Activated T-cell treated with anti-CD3 and anti-CD28 coated beads, Interleukin-2, amount 50 U/mL, for 48 hours (primary cell): Measurements from ENCODE around the gene UBTD1.

ENCODE experiments used
- DNase-seq, 2 experiments: peaks; one replicate each; pipeline ENCODE4 v3.0.0-alpha.2; 2020

Gene UBTD1

DNA sequence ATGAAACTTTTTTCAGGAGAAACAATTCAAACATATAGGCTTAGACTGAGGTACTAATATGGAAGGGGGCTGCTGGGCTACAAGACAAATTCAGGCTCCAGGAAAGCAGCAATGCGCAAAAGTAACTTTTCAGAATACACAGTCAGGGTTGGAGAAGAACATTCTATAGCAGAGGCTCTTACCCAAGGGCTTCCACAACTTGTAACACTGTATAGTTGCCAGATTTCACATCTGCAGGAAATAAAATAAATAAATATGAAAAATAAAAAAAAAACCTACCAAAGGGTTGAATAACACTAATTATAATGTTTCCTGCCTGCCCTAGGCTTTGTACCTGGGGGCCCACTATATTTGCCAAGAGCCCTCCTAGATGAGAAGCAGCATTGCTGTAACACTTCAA is 14.8 kb upstream of the UBTD1 start:
- no peak for DNase-seq

DNA sequence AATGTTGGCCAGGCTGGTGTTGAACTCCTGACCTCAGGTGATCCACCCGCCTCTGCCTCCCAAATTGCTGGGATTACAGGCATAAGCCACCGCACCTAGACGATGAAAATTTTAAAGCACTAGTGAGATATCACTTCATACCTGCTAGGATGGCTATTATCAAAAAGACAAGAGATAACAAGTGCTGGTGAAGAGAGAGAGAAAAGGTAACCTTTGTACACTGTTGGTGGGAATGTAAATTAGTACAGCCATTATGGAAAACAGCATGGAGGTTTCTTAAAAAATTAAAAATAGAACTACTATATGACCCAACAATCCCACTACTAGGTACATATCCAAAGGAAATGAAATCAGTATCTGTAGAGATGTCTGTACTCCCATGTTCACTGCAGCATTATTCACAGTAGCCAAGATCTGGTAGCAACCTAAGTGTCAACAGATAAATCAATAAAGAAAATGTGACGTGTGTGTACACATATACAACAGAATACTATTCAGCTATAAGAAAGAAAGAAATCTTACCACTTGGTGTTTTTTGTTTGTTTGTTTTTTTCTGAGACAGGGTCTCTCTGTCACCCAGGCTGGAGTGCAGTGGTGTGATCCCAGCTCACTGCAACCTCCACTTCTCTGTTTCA is 13.0 kb upstream of the UBTD1 start:
- no peak for DNase-seq

DNA sequence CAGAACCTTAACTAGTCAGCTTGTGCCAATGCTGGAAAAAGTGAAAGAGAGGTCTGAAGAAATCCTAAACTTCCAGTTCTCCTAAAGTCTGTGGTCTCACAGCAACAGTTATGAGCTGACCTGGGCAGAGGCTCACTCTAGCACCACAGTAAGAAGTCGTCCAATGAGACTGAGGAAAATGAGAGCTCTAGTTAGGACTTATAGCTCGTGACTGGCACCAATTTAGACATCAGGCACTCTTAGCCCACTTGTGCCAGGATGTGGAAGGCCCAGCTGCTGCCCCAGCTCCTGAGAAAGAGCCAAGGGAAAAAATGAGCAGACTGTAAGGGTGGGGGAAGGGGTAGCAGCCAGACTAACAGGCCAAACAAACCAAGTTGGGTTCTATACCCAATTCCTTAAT is 8.1 kb upstream of the UBTD1 start:
- DNase-seq, result no peak

- no peak for DNase-seq
These were observed 4.6 kb upstream of the UBTD1 start for GRCh38 chr10:97494151-97494550.

- DNase-seq, result no peak
These were observed 3.7 kb upstream of the UBTD1 start for GRCh38 chr10:97494863-97495506.

GRCh38 chr10:97497572-97498075 is 1.1 kb upstream of the UBTD1 start:
- peak; percentile 87 to 88 for DNase-seq

- peak; percentile 99 to 100 for DNase-seq
These were observed 466 bp upstream of the UBTD1 start, which contains the start of gene MMS19 for GRCh38 chr10:97498076-97498840. TSS of gene MMS19 (minus strand) at chr10:97498422. CDS start at chr10:97498384, 38 bp downstream.

DNA sequence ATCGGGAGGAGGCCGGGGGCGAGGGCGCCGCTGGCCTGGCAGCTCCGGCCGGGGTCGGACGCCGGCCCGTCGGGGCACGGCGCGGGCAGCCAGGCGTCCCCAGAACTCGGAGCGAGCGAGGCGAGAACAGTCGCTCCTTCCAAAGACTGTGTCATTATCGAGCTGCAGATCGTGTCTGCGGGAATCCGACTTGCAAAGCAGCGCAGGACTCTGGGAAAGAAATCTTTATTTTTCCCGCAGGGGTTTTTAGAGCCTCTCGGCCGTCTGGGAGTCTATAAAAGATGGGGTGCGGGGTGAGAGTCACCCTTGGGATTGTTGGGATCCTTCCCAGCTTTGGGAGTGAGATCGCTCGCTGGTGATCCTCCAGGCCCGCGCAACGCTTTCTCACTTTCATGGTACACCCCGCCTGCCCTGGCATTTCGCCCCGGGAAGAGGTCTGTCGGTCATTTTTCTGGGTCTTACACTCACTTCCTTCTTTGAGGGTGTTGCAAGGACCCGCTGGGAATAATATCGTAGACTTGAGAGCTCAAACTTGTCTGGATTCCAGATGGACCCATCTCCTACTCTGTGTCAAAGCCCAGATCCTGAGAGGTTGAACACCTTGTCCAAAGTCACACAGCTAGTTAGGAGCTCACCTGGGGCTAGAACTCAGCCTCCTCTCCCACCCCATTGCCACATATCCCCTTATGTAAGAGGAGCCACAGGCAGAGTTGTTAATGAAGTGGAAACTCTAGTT is 1.0 kb downstream of the UBTD1 start:
- no peak for DNase-seq

DNA sequence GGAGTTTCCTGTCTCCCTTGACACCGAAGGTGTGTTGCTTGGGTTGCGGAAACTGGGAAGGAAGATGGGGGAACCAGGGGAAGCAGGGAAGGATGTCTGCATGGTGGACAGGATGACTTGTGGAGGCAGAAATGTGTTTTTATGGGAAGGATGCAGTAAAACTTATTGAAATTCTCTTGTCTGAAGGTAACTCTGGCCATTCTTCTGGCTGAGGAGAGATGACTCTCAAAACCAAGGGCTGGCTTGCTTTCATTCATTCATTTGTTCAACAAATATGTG is 1.5 kb downstream of the UBTD1 start:
- DNase-seq, result no peak

DNA sequence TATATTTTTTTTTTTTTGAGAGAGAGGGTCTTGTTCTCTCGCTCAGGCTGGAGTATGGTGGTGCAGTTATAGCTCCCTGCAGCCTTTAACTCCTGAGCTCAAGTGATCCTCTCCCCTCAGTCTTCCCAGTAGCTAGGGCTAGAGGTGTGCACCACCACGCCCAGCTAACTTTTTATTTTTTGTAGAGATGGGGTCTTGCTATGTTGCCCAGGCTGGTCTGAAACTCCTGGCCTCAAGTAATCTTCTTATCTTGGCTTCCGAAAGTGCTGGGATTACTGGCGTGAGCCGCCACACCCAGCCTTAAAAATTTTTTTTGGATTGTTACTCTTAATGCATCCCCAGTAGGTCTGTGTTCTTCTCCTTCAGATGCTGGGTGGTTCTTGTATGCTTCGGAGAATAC is 4.2 kb downstream of the UBTD1 start:
- no peak for DNase-seq

GRCh38 chr10:97503406-97503805 is 4.7 kb downstream of the UBTD1 start:
- DNase-seq, result no peak

DNA sequence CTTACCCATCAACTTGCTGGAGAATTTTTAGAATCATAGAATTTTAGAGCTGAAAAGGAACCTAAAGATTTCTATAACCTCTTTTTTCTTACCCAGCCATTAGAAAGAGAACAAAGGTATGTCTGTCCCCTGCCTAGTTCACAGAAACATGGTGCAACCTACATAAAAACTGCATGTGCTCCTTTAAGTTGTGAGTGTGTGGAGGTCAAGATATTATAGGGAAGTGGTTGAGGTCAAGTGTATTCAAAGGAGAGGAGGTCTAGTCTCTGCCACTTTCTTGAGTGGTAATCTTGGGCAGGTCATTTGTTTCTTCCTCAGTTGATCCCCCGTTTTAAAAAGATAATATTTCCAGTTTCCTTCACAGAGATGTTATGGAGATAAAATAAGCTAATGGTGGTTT is 6.4 kb downstream of the UBTD1 start:
- DNase-seq, result no peak

DNA sequence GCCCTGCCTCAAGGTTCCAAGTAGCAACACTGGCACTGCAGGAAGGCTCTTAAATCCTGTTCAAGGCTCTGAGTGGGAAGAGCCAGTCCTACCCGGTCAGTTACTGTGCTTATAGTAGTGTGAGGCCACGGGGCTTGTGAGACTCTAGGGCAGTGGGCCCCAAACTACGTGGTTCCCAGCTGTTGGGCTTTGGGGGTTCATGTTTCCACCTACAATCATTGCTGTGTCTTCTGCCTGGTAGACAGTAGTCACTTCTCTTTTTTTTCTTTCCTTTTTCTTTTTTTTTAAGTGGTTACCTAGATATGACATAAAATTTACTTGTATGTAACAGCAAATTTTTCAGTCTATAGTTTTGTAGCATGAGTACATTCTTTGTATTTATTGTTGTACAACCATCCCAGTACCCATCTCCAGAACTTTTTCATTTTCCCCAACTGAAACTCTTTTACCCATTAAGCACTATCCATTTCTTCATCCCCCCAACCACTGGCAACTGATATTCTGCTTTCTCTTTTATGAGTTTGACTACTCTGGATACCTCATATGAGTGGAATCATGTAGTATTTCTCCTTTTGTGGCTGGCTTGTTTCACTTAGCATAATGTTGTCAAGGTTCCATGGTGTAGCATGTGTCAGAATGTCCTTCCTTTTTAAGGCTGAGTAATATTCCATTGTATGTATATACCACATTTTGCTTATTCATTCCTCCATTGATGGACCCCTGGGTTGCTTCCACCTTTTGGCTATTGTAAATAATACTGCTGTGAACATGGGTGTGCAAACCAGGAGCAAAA is 7.7 kb downstream of the UBTD1 start:
- DNase-seq, result no peak

- no peak for DNase-seq
These were observed 9.6 kb downstream of the UBTD1 start for GRCh38 chr10:97508342-97508741.

GRCh38 chr10:97509120-97509680 is 10.5 kb downstream of the UBTD1 start:
- DNase-seq, result no peak

GRCh38 chr10:97510686-97511085 is 12.0 kb downstream of the UBTD1 start:
- no peak for DNase-seq

DNA sequence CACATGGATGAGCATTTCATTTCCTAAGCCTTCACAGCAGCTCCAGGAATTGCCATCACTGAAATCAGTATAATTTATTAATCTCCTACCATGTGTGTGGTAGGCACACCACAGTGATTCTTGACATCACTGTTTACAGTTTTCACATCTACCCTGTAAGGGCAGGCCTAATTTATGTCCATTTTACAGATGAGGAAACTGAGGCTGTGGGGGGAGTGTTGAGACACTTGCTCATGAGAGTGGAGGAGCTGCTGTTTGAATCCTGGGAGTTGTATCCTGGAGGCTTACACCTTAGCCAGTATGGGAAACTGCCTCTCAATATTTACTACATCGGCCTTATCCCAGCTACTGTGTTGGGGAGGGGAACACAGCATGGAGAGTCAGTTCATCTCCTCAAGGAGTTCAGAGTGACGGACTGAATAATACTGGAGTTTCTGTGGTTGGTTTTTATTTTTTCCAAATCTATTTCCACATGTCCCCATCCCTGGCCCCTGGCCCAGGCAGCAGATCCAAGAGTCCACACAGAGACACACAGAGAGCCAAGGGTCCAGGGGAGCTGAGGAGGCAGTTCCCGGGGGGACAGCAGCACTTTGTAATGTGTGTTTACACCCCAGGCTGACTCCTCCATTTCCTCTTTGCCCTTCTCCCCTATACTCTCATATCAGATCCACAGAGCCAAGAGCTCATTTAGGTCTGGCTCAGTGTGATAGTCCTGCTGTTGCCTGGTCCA is 13.2 kb downstream of the UBTD1 start:
- DNase-seq, result no peak

GRCh38 chr10:97512993-97513392 is 14.3 kb downstream of the UBTD1 start:
- DNase-seq, result no peak

DNA sequence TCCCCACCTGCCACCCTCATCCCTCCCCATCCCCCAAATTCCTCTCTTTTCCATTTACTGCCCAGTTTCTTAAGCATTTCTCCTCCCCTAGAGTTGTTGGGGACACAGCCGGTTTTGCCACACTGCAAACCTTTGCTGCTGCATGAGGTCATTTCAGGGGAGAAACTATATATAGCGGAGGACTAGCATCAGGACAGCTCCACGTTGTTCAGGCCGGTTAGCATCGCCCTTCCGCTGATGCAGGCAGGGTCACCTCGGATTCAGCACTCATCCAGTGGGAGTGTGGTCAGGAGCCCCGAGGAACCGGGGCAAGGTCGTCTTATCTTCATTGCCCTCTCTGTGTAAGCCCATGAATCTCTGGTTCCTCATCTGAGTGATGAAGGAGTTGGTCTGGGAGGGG is 15.6 kb downstream of the UBTD1 start:
- DNase-seq, result no peak

GRCh38 chr10:97515271-97515978 is 16.7 kb downstream of the UBTD1 start:
- no peak for DNase-seq
